ENCODE results near the gene GSTT2B. TPM values are rescaled to one million over a fixed set of nuclear protein-coding genes. Genes with fewer than 3 reads are reported as not detected.

The GSTT2B gene
- total and polyA plus RNA-seq, 3 donors from 2014 or later = 0.87 to 7.9 (median 1.4) TPM

GRCh38 chr22:24008022-24008283 lies 47.0 kb upstream of the GSTT2B start:
- TF ChIP-seq POLR2A (IDR thresholded peaks at IDR 0.05) (no peak), CTCF (IDR thresholded peaks at IDR 0.05) (no peak)

GRCh38 chr22:24007253-24008021 lies 46.4 kb upstream of the GSTT2B start:
- no peak for DNase-seq
- Histone ChIP-seq H3K4me3 (no peak overlapping the region), H3K36me3 (ENCODE audit: low read depth, missing control alignments) (no peaks in the 10 kb centered on the region), H3K4me1 (peaks cover 11% of the 10 kb centered on the region), H3K27me3 (no peaks in the 10 kb centered on the region), H3K9me3 (no peaks in the 10 kb centered on the region), H3K27ac (no peak overlapping the region)
- intact Hi-C loops (cut with DNase I; ENCODE audit: low total_unique reads) = no loop called here
- 84 to 88% methylated on average over 8 of the region's 8 CpGs for WGBS, 2 donors
- no peak for TF ChIP-seq POLR2A (IDR thresholded peaks at IDR 0.05)
- TF ChIP-seq CTCF (IDR thresholded peaks at IDR 0.05) = no peak

More at GRCh38 chr22:24008022-24008283, 47.0 kb upstream of the GSTT2B start:
- Histone ChIP-seq H3K27me3 (no peaks in the 10 kb centered on the region), H3K36me3 (ENCODE audit: low read depth, missing control alignments) (no peaks in the 10 kb centered on the region), H3K4me1 (peaks cover 16% of the 10 kb centered on the region), H3K4me3 (no peak overlapping the region), H3K9me3 (no peaks in the 10 kb centered on the region), H3K27ac (no peak overlapping the region)
- no peak for DNase-seq
- 80 to 94% methylated on average over 1 of the region's 1 CpG for WGBS, 2 donors
- intact Hi-C loops (cut with DNase I; ENCODE audit: low total_unique reads) = no loop called here

GRCh38 chr22:24006914-24007214 lies 45.9 kb upstream of the GSTT2B start:
- WGBS, 2 donors = 90 to 95% methylated on average over 6 of the region's 6 CpGs
- TF ChIP-seq CTCF (IDR thresholded peaks at IDR 0.05) (no peak), POLR2A (IDR thresholded peaks at IDR 0.05) (no peak)
- H3K27me3 ChIP-seq = no peaks in the 10 kb centered on the region
- H3K4me1 ChIP-seq = peaks cover 5% of the 10 kb centered on the region
- H3K36me3 ChIP-seq (ENCODE audit: low read depth, missing control alignments) = no peaks in the 10 kb centered on the region
- DNase-seq = no peak
- H3K9me3 ChIP-seq = no peaks in the 10 kb centered on the region
- no peak overlapping the region for H3K27ac ChIP-seq
- no peak overlapping the region for H3K4me3 ChIP-seq
- intact Hi-C loops (cut with DNase I; ENCODE audit: low total_unique reads) = no loop called here

- Histone ChIP-seq H3K36me3 (ENCODE audit: low read depth, missing control alignments) (no peaks in the 10 kb centered on the region), H3K4me3 (no peak overlapping the region), H3K4me1 (peaks cover 4% of the 10 kb centered on the region), H3K9me3 (no peaks in the 10 kb centered on the region), H3K27me3 (no peaks in the 10 kb centered on the region), H3K27ac (no peak overlapping the region)
- TF ChIP-seq CTCF (IDR thresholded peaks at IDR 0.05) (no peak), POLR2A (IDR thresholded peaks at IDR 0.05) (no peak)
- DNase-seq = no peak
- WGBS, 2 donors = 75 to 81% methylated on average over 10 of the region's 10 CpGs
- intact Hi-C loops (cut with DNase I; ENCODE audit: low total_unique reads) = no loop called here
Observed at GRCh38 chr22:24006207-24006913, 45.4 kb upstream of the GSTT2B start.

- intact Hi-C loops (cut with DNase I; ENCODE audit: low total_unique reads) = no loop called here
- 55 to 72% methylated on average over 6 of the region's 6 CpGs for WGBS, 2 donors
- no peaks in the 10 kb centered on the region for H3K27me3 ChIP-seq
- no peaks in the 10 kb centered on the region for H3K9me3 ChIP-seq
- H3K4me1 ChIP-seq = peaks cover 4% of the 10 kb centered on the region
- no peak for DNase-seq
- TF ChIP-seq CTCF (IDR thresholded peaks at IDR 0.05) = no peak
- no peak for TF ChIP-seq POLR2A (IDR thresholded peaks at IDR 0.05)
- no peak within 1 kb of the TSS for H3K27ac ChIP-seq
- no peak within 1 kb of the TSS for H3K4me3 ChIP-seq
- no peaks in the 10 kb centered on the region for H3K36me3 ChIP-seq (ENCODE audit: low read depth, missing control alignments)
Observed at GRCh38 chr22:24005201-24005600, 44.2 kb upstream of the GSTT2B start, which contains the start of gene GSTT4. TSS of gene GSTT4 (minus strand) at chr22:24005453. CDS start at chr22:24005356, 97 bp downstream.
